Vagina (tissue), 2 donors: Measurements from ENCODE around the gene SPRR2B. TPM values are rescaled to one million over a fixed set of nuclear protein-coding genes. Genes with fewer than 3 reads are reported as not detected.

Experiments used
- DNase-seq, 2 donors: peaks; one replicate each; pipeline ENCODE4 v3.0.0-alpha.2; 2017; ENCODE audit errors: extremely low spot score in 2 of 2
- H3K27ac ChIP-seq: fragments of 200-600 bp; sonication (generic); one replicate; pipeline ENCODE4 v1.5.1; 2019
- H3K27me3 ChIP-seq: fragments of 200-600 bp; sonication (generic); one replicate; pipeline ENCODE4 v1.5.1; 2019
- H3K36me3 ChIP-seq, 2 donors: fragments of 200-600 bp; sonication (generic); one replicate each; pipeline ENCODE4 v1.5.1; 2017 to 2019
- H3K4me1 ChIP-seq: fragments of 200-600 bp; sonication (generic); one replicate; pipeline ENCODE4 v1.5.1; 2019
- H3K4me3 ChIP-seq, 2 donors: fragments of 200-600 bp; sonication (generic); 1 replicate in 1 of 2; 2 replicates in 1 of 2; pipeline ENCODE4 v1.5.1; 2016 to 2019
- H3K9me3 ChIP-seq: fragments of 200-600 bp; sonication (generic); one replicate; pipeline ENCODE4 v1.5.1; 2019
- POLR2A ChIP-seq, 2 donors: fragments of 450-650 bp; IDR thresholded peaks; one replicate each; pipeline ENCODE4 v1.6.1; 2017; ENCODE audit warnings: antibody characterized with exemption in 2 of 2, mild to moderate bottlenecking in 2 of 2, moderate library complexity in 2 of 2
- POLR2AphosphoS5 ChIP-seq, 2 donors: sonication (generic); formaldehyde crosslinking; IDR thresholded peaks; one replicate each; pipeline ENCODE4 v1.9.0; 2017; ENCODE audit warnings: antibody characterized with exemption in 2 of 2, mild to moderate bottlenecking in 2 of 2, low read depth in 1 of 2; ENCODE audit not compliant: insufficient read depth in 1 of 2
- intact Hi-C: fragments of 100-400 bp; cut with DNase I; formaldehyde crosslinking; loops from one replicate; pipeline ENCODE4 v1.15.1; 2023
- total RNA-seq: library from RNA; depleted of rRNA; stranded (reverse); fragments of >200 nt; gene quantifications from one replicate; pipeline ENCODE4 v1.2.3, GENCODE V29; 2016
- TF ChIP-seq, protein P1 (sequence below), 3 experiments: fragments of 450-650 bp in 2 of 3; fragments of 200-600 bp in 1 of 3; sonication (generic) in 1 of 3; IDR thresholded peaks; one replicate each; pipeline ENCODE4 v1.5.1; 2017 to 2019; ENCODE audit warnings: antibody characterized with exemption in 3 of 3, mild to moderate bottlenecking in 2 of 3, moderate library complexity in 2 of 3

SPRR2B gene
- total RNA-seq, 1 donor from 2014 or later: not detected

DNA sequence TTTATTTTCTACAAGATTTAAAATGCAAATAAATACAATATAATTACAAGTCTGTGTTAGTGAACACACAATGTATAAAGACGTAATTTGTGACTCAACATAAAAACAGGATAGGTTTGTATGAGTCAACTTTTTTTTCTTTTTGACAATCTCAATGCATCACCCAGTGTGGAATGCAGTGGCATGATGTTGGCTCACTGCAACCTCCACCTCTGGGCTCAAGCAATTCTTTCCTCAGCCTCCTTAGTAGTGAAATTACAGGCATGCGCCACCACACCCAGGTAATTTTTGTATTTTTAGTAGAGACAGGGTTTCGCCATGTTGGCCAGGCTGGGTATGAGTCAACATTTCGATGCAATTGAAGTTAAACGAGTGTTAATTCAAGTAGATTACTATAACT, 28.8 kb upstream of the SPRR2B start:
- intact Hi-C loops: no loop called here
- H3K9me3 ChIP-seq: no peaks in the 10 kb centered on the region
- H3K4me3 ChIP-seq: no peak overlapping the region
- DNase-seq: no peak
- TF ChIP-seq POLR2A (IDR thresholded peaks at IDR 0.05) (no peak), POLR2AphosphoS5 (IDR thresholded peaks at IDR 0.05; ENCODE audit: insufficient read depth in 1 of 2, low read depth in 1 of 2) (peak in 1 of 2 donors; percentile 79)
- TF ChIP-seq, protein P1, sequence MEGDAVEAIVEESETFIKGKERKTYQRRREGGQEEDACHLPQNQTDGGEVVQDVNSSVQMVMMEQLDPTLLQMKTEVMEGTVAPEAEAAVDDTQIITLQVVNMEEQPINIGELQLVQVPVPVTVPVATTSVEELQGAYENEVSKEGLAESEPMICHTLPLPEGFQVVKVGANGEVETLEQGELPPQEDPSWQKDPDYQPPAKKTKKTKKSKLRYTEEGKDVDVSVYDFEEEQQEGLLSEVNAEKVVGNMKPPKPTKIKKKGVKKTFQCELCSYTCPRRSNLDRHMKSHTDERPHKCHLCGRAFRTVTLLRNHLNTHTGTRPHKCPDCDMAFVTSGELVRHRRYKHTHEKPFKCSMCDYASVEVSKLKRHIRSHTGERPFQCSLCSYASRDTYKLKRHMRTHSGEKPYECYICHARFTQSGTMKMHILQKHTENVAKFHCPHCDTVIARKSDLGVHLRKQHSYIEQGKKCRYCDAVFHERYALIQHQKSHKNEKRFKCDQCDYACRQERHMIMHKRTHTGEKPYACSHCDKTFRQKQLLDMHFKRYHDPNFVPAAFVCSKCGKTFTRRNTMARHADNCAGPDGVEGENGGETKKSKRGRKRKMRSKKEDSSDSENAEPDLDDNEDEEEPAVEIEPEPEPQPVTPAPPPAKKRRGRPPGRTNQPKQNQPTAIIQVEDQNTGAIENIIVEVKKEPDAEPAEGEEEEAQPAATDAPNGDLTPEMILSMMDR (IDR thresholded peaks at IDR 0.05): no peak
- no peak overlapping the region for H3K27ac ChIP-seq
- no peaks in the 10 kb centered on the region for H3K36me3 ChIP-seq
- H3K27me3 ChIP-seq: no peaks in the 10 kb centered on the region
- H3K4me1 ChIP-seq: no peaks in the 10 kb centered on the region

DNA sequence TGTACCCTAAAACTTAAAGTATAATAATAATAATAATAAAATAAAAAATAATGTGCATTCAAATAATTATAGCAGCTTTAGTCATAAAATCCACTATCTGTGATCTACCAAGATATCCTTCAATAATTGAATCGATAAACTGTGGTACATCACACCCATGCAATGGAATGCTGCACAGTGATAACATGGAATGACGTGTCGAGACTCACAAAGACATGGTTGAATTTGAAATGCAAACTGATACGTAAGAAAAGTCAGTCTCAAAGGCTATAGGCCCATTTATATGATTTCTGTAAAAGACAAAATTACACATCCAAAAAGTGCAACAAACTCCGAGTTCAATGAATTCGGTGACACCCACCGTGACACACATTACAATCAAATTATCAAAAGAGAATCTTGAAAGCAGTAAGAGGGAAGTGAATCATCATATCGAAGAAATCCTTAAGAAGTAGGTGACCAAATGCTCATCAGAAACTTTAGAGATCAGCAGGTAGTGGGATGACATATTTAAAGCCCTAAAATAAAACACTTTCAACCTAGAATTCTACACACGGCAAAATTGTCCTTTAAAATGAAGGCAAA, 28.1 kb upstream of the SPRR2B start:
- H3K36me3 ChIP-seq: no peaks in the 10 kb centered on the region
- H3K4me3 ChIP-seq: no peak overlapping the region
- no peak for TF ChIP-seq POLR2AphosphoS5 (IDR thresholded peaks at IDR 0.05; ENCODE audit: insufficient read depth in 1 of 2, low read depth in 1 of 2)
- TF ChIP-seq POLR2A (IDR thresholded peaks at IDR 0.05): no peak
- TF ChIP-seq, protein P1 (IDR thresholded peaks at IDR 0.05): no peak
- no peaks in the 10 kb centered on the region for H3K9me3 ChIP-seq
- no peak overlapping the region for H3K27ac ChIP-seq
- H3K4me1 ChIP-seq: no peaks in the 10 kb centered on the region
- intact Hi-C loops: no loop called here
- no peaks in the 10 kb centered on the region for H3K27me3 ChIP-seq
- no peak for DNase-seq

DNA sequence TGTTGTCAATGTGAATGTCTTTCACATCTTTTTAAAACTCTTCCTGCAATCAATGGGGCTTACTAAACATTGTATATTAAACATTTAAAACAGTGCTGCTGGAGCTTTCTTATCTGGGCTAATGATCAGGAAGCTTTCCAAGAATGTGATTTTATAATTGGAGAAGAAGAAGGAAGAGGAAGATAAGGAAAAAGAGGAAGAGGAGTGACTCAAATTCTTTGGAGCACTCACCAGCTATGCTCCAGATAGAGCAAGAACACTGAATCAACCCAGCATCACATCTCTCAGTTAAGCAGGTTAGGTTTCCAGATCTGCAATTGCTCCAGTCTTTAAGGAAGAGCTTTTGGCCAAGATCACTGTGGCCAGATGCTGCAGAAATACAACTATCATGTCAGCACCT, 24.4 kb upstream of the SPRR2B start:
- Histone ChIP-seq H3K27ac (no peak overlapping the region), H3K36me3 (no peaks in the 10 kb centered on the region), H3K27me3 (no peaks in the 10 kb centered on the region), H3K9me3 (no peaks in the 10 kb centered on the region), H3K4me1 (no peaks in the 10 kb centered on the region), H3K4me3 (no peak overlapping the region)
- DNase-seq: no peak
- intact Hi-C loops: no loop called here
- TF ChIP-seq POLR2A (IDR thresholded peaks at IDR 0.05) (no peak), POLR2AphosphoS5 (IDR thresholded peaks at IDR 0.05; ENCODE audit: insufficient read depth in 1 of 2, low read depth in 1 of 2) (no peak)
- TF ChIP-seq, protein P1 (IDR thresholded peaks at IDR 0.05): no peak

DNA sequence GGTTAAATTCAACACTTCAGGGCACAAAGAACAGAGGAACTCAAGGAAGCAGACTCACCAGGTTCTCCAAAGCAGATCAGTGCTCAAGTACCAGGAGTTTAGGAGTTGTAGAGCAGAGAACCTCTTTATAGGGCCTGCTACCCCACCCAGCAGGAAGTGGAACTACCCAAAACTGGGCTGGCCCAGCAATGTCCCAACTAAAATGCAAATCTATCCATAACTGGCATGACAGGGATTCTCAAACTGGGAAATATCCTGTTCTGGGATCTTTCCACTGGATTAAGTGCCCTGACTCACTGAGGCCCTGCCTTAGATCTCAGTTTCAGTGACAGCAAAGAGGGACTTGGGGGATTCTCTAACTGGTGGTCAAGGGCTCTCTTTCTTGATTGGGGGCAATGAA, 23.0 kb upstream of the SPRR2B start, which contains the start of gene SPRR2E:
Gene SPRR2E (minus strand): TSS at position 101 of the 400 bp plus-strand sequence. CDS start 775 bp downstream, outside the sequence.
- intact Hi-C loops: no loop called here
- no peak for DNase-seq
- H3K4me3 ChIP-seq: no peak within 1 kb of the TSS
- H3K4me1 ChIP-seq: no peaks in the 10 kb centered on the region
- no peak within 1 kb of the TSS for H3K27ac ChIP-seq
- no peaks in the 10 kb centered on the region for H3K9me3 ChIP-seq
- TF ChIP-seq POLR2AphosphoS5 (IDR thresholded peaks at IDR 0.05; ENCODE audit: insufficient read depth in 1 of 2, low read depth in 1 of 2) (no peak), POLR2A (IDR thresholded peaks at IDR 0.05) (no peak)
- TF ChIP-seq, protein P1 (IDR thresholded peaks at IDR 0.05): no peak
- H3K27me3 ChIP-seq: no peaks in the 10 kb centered on the region
- no peaks in the 10 kb centered on the region for H3K36me3 ChIP-seq

DNA sequence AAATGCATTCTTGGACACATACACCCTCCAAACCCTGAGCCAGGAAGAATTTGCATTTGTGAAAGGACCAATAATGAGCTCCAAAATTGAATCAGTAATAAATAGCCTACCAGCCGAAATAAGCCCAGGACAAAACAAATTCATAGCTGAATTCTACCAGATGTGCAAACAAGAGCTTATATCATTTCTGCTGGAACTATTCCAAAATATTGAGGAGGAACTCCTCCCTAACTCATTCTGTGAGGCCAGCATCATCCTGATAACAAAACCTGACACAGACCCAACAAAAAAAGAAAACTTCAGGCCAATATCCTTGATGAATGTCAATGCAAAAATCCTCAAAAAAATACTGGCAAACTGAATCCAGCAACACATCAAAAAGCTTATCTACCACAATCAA, 16.2 kb upstream of the SPRR2B start:
- intact Hi-C loops: no loop called here
- Histone ChIP-seq H3K36me3 (no peaks in the 10 kb centered on the region), H3K9me3 (no peaks in the 10 kb centered on the region), H3K4me1 (no peaks in the 10 kb centered on the region), H3K27ac (no peak overlapping the region), H3K27me3 (no peaks in the 10 kb centered on the region), H3K4me3 (no peak overlapping the region)
- no peak for DNase-seq
- TF ChIP-seq, protein P1 (IDR thresholded peaks at IDR 0.05): no peak
- TF ChIP-seq POLR2AphosphoS5 (IDR thresholded peaks at IDR 0.05; ENCODE audit: insufficient read depth in 1 of 2, low read depth in 1 of 2): no peak
